Measurements from ENCODE around the gene TEX52.
A peak's percentile ranks its signal among the peaks of the same experiment; 100 is the strongest.
"Not testable (repeated sequence)": the region's sequence is repeated elsewhere in the genome, so short reads cannot be mapped to it uniquely, and the experiment has no call there.

The TEX52 gene

DNA sequence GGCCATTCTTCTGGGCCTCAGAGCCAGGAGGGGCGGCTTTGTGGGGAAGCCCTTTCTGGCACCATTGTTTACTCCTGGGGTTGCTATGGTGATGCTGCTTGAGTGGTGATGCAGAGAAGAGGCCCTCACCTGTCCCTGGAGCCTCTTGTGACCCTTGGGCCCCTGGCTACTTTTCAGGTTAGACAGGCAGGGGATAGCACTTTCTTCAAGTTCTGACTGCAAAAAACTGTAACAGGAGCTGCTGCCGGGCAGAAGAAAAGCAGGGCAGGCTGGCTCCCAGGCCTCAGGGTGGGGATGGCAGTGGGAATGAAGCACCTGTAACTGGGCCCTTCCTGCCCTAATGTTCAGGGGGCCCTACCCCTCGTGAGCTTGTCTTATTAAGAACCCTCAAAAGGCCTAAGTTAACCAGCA, at the start of gene TEX52:
Gene TEX52, minus strand, starts transcription at position 19 of the 411 bp plus-strand sequence. Its CDS starts 13 bp downstream, at position 6.
- no peak for DNase-seq (ENCODE audit: low read depth)

- DNase-seq (ENCODE audit: low read depth) = no peak
Observed at GRCh38 chr12:2904260-2904659, 47.4 kb upstream of the TEX52 start.

DNA sequence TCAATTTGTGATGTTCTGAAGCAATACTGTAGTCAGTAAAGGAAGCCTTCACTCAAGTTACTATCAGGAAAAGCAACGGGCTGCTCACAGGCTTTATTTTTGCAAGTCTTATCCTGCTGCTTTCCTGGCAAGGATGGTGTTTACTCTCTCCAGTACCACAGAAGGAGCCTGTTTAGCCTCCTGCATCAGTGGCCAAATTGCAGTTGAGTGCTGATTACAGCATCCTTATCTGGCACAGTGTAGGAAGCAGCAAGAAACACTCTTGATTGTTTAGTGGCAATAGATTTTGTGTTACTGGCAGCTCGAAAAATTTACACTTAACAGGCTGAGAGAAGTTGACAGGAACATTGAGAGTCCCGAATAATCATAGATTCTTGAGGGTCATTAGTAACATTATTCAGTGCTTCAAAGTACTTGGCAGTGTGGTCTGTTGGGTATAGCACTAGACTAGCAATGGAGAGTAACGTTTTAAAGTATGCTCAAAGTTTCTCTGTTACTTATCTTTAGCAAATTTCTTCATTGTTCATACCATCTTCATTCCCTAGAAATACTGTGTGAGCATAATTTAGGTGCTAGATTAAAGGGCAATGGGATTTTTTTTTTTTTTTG, 45.5 kb upstream of the TEX52 start:
- DNase-seq (ENCODE audit: low read depth) = no peak

- no peak for DNase-seq (ENCODE audit: low read depth)
Observed at GRCh38 chr12:2900642-2901041, 43.8 kb upstream of the TEX52 start.

DNA sequence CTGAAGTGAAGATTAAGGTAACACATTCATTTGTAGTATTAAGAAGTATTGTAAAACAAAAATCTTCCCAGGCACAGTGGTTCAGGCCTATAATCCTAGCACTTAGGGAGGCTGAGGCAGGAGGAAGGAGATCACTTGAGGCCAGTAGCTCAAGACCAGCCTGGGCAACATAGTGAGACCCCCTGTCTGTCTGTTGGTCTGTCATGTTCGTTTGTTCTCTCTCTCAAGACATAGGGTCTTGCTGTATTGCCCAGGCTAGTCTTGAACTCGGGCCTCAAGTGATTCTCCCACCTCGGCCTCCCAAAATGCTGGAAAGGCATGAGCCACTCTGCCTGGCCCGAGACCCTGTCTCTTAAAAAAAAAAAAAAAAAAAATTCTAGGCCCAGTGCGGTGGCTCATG, 40.6 kb upstream of the TEX52 start:
- no peak for DNase-seq (ENCODE audit: low read depth)

DNA sequence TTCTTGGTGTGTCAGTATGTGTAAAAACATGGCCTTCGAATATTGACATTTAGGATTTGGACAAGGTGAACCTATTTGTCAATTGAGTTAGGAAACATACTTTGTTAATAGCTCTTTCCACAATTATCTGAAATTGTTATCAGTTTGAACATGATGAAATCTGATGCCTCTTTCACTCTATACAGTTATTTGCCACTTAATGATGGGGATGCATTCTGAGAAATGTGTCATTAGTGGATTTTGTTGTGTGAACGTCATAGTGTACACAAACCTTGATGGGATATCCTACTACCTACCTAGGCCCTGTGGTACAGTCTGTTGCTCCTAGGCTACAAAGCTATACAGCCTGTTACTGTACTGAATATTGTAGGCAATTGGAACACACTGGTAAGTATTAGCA, 38.7 kb upstream of the TEX52 start:
- DNase-seq (ENCODE audit: low read depth) = no peak

DNA sequence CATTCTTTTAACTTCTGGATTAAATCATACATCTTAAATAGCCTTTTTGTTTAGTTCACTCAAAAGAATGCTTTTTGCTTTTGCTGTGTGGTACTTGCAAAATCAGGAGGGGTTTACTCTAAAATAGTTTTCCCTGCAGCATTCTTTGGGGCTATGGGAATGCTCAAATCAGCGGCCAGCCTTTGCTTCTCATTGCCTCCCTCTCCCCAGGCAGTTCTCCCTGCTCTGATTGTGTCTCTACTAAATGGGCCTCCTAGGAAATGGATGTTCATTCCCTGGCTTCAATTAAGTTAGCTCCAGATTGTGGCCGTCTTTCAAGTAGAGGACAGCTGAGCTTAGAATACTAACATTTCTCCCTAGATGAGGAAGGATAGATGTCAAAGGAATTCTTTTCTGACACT, 38.2 kb upstream of the TEX52 start:
- no peak for DNase-seq (ENCODE audit: low read depth)

GRCh38 chr12:2893007-2893406, 36.2 kb upstream of the TEX52 start:
- no peak for DNase-seq (ENCODE audit: low read depth)

DNA sequence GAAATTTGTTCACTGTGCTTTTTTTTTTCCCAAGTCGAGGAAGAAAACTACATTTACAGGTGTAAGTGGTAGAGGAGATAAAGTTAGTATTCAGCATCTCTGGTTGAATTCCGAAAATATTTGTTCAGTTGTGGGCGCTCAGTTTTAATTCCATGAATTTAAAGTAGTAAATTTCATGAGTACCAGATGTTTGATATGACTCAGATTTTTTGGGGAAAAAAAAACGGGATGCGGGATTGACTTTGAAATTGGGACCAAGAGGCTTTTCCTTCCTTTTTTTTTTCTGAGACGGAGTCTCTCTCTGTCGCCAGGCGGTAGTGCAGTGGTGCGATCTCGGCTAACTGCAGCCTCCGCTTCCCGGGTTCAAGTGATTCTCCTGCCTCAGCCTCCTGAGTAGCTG, 35.4 kb upstream of the TEX52 start:
- no peak for DNase-seq (ENCODE audit: low read depth)

GRCh38 chr12:2891240-2892053, 34.6 kb upstream of the TEX52 start:
- DNase-seq (ENCODE audit: low read depth) = no peak

- DNase-seq (ENCODE audit: low read depth) = peak; percentile 96
Observed at GRCh38 chr12:2890388-2891239, 33.8 kb upstream of the TEX52 start, which contains the start of gene TULP3. TSS of gene TULP3 (plus strand) at chr12:2890891. CDS start at chr12:2890948, 57 bp downstream.

DNA sequence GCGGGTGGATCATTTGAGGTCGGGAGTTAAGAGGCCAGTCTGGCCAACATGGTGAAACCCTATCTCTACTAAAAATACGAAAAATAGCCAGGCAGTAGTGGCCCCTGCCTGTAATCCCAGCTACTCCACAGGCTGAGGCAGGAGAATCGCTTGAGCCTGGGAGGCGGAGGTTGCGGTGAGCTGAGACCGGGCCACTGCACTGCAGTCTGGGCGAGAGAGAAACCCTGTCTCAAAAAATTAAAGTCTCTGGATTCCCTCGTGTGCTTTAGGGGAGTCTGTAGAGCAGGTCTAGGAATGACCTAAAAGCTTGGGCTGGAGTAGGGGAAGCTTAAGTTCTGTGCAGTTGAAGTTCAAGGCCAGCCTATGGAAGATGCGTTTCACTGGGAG, 33.2 kb upstream of the TEX52 start:
- DNase-seq (ENCODE audit: low read depth) = no peak

- no peak for DNase-seq (ENCODE audit: low read depth)
Observed at GRCh38 chr12:2886768-2887450, 30.1 kb upstream of the TEX52 start.

DNA sequence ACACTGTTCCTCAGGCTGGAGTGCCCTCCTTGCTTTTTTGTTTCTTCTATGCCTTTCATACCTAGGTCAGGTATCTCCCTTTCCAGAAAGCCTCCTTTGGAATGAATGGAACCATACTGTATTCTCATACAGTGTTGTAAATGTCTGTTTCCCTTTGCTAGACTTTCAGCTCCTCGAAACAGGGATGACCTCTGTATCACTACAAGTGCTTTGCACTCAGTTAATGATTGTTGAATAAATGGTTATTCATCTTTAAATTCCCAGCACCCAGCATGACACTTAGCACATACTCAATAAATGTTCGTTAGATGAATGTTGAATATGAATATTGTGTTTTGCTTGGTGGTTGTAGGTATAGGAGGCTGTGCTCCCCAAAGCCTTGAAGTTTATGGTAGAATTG, 28.0 kb upstream of the TEX52 start:
- DNase-seq (ENCODE audit: low read depth) = no peak

- no peak for DNase-seq (ENCODE audit: low read depth)
Observed at GRCh38 chr12:2879853-2880252, 23.0 kb upstream of the TEX52 start.

- no peak for DNase-seq (ENCODE audit: low read depth)
Observed at GRCh38 chr12:2877953-2878732, 21.3 kb upstream of the TEX52 start.

DNA sequence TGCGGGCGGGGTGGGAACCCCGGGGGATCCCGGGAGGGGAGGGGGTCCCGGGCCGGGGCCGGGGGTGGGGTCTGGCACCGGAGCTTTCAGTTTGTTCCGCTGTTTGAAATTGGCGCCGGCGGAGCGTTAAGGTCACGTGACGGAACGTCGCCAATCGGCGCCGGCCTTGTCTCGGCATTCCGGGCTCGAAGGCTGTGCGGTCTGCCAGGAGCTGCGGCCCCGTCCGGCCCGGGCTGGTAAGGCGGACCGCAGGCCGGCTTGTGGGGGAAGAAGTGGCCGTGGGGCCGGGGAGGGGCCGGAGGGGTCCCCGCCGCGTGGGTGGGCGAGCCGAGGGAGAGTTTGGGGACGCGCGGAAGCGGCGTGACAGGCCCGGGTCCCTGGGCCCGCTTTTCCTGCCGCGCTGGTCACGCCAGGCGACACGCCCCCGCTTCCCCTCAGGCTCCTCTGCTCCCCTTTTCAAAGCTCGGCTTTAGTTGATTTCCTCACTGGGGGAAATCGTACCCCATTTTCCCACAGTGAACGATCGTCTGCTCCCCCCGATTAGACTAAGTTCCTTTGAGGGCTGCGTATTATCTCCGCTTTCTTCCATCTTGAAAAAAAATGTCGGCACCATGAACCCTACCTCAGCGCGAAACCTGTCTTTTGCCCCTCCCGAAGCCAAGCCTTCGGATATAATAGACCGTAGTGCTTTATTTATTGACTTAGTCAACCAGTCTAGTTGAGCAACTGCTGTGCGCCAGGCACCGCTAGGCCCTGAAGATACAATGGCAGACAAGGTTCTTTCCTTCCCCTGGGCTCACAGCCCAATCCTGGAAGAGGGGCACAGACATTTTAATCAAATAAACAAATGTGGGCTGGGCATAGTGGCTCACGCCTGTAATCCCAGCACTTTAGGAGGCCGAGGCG, 20.5 kb upstream of the TEX52 start, which contains the start of the genes FOXM1 and RHNO1:
Gene FOXM1, minus strand, starts transcription at position 128 of the 906 bp plus-strand sequence. CDS start 2,696 bp downstream, outside the sequence.
Gene RHNO1, plus strand, starts transcription at position 177 of the 906 bp plus-strand sequence. CDS start 8,144 bp downstream, outside the sequence.
- peak; percentile 84 for DNase-seq (ENCODE audit: low read depth)

GRCh38 chr12:2876431-2877046, 19.7 kb upstream of the TEX52 start:
- DNase-seq (ENCODE audit: low read depth) = no peak

GRCh38 chr12:2868986-2869632, 12.3 kb upstream of the TEX52 start:
- DNase-seq (ENCODE audit: low read depth) = not testable (repeated sequence)
